H1 (cell line): ENCODE data around the gene ZFP57. TPM values are rescaled to one million over a fixed set of nuclear protein-coding genes. Genes with fewer than 3 reads are reported as not detected.
A peak's percentile ranks its signal among the peaks of the same experiment; 100 is the strongest.

Experiments
- CTCF ChIA-PET: fragments of 300-600 bp; sonication (Branson Sonifier 250); formaldehyde crosslinking; loops from one replicate; lab custom pipeline; 2021; ENCODE audit not compliant: partially characterized antibody; lab: Charles Lee
- POLR2A ChIA-PET: fragments of 300-600 bp; sonication (Branson Sonifier 250); formaldehyde crosslinking; loops from one replicate; lab custom pipeline; 2021; ENCODE audit warnings: inconsistent platforms; ENCODE audit not compliant: partially characterized antibody; lab: Charles Lee
- DNase-seq, 2 experiments: peaks; one replicate each; pipeline versions ENCODE4 v3.0.0 to v3.0.0-alpha.2; 2010 to 2022; ENCODE audit warnings: low spot score in 2 of 2, low read depth in 1 of 2, mixed read lengths in 1 of 2
- FAIRE-seq: peaks from 2 replicates; lab custom pipeline; 2011; peaks lifted over from hg19 to GRCh38; lab: Jason Lieb, UNC
- H2AFZ ChIP-seq: 2 replicates; pipeline ENCODE4 v1.8.1; 2012; ENCODE audit warnings: low read length, inconsistent platforms
- H2AK5ac ChIP-seq: 2 replicates; pipeline ENCODE4 v1.6.1; 2013; ENCODE audit warnings: low read depth, low read length
- H2BK120ac ChIP-seq: replicated peaks from 2 replicates; pipeline ENCODE3; 2013; ENCODE audit warnings: low read depth, low read length, inconsistent platforms
- H2BK12ac ChIP-seq: 2 replicates; pipeline ENCODE4 v1.6.1; 2013; ENCODE audit warnings: low read depth, low read length
- H2BK15ac ChIP-seq: 2 replicates; pipeline ENCODE4 v1.6.1; 2013; ENCODE audit warnings: low read length
- H2BK20ac ChIP-seq: 2 replicates; pipeline ENCODE4 v1.6.1; 2013; ENCODE audit warnings: low read length
- H2BK5ac ChIP-seq: 2 replicates; pipeline ENCODE4 v1.6.1; 2013; ENCODE audit warnings: low read depth, low read length
- H3K14ac ChIP-seq: 2 replicates; pipeline ENCODE4 v1.6.1; 2013; ENCODE audit warnings: inconsistent platforms; ENCODE audit not compliant: insufficient read length
- H3K18ac ChIP-seq: 2 replicates; pipeline ENCODE4 v1.6.1; 2013; ENCODE audit warnings: low read length; ENCODE audit errors: extremely low read depth
- H3K23ac ChIP-seq: 2 replicates; pipeline ENCODE4 v1.6.1; 2013; ENCODE audit warnings: inconsistent platforms; ENCODE audit not compliant: insufficient read length
- H3K23me2 ChIP-seq: 2 replicates; pipeline ENCODE4 v1.6.1; 2013; ENCODE audit warnings: low read depth, low read length
- H3K27ac ChIP-seq: 2 replicates; pipeline ENCODE4 v1.6.1; 2011; ENCODE audit warnings: low read depth, low read length, inconsistent platforms
- H3K27me3 ChIP-seq, 4 experiments: replicated peaks in 1 of 4; 1 replicate in 1 of 4; 2 replicates in 3 of 4; pipeline versions ENCODE4 v1.6.1 to v1.8.1; 2011 to 2013; ENCODE audit warnings: low read length in 3 of 4, mild to moderate bottlenecking in 3 of 4, inconsistent platforms in 2 of 4, mixed read lengths in 2 of 4, moderate library complexity in 1 of 4; ENCODE audit not compliant: control insufficient read depth in 3 of 4, insufficient read depth in 3 of 4; ENCODE audit errors: extremely low read depth in 1 of 4
- H3K36me3 ChIP-seq, 4 experiments: 2 replicates each; pipeline versions ENCODE4 v1.6.1 to v1.8.1; 2011 to 2013; ENCODE audit warnings: mild to moderate bottlenecking in 4 of 4, low read length in 3 of 4, moderate library complexity in 2 of 4, control low read depth in 1 of 4, inconsistent platforms in 1 of 4; ENCODE audit not compliant: insufficient read depth in 4 of 4, control insufficient read depth in 2 of 4
- H3K4ac ChIP-seq: replicated peaks from 2 replicates; pipeline ENCODE3; 2013; ENCODE audit warnings: low read length, low read depth, mixed read lengths, inconsistent platforms; ENCODE audit not compliant: insufficient read length
- H3K4me1 ChIP-seq, 4 experiments: replicated peaks in 1 of 4; 1 replicate in 1 of 4; 2 replicates in 3 of 4; pipeline versions ENCODE4 v1.6.1 to v1.8.1; 2011 to 2013; ENCODE audit warnings: low read length in 3 of 4, inconsistent platforms in 2 of 4, mixed read lengths in 1 of 4; ENCODE audit not compliant: insufficient read depth in 4 of 4, control insufficient read depth in 3 of 4
- H3K4me2 ChIP-seq, 2 experiments: 2 replicates each; pipeline versions ENCODE4 v1.6.1 to v1.8.1; 2011 to 2013; ENCODE audit warnings: low read depth in 2 of 2, low read length in 2 of 2, control low read depth in 1 of 2, inconsistent platforms in 1 of 2, mild to moderate bottlenecking in 1 of 2; ENCODE audit not compliant: insufficient read depth in 1 of 2
- H3K4me3 ChIP-seq, 4 experiments: fragments of 200-600, 300-600 bp in 1 of 4; sonication (generic), shearing (Covaris generic), sonication (Bioruptor Twin) in 1 of 4; 2 replicates each; pipeline versions ENCODE4 v1.5.1 to v1.8.1; 2011 to 2016; ENCODE audit warnings: low read length in 4 of 4, low read depth in 3 of 4, control low read depth in 2 of 4, inconsistent platforms in 2 of 4, mild to moderate bottlenecking in 2 of 4, mixed read lengths in 1 of 4, moderate library complexity in 1 of 4; ENCODE audit not compliant: insufficient read depth in 2 of 4; ENCODE audit errors: extremely low read depth in 1 of 4
- H3K56ac ChIP-seq: replicated peaks from 2 replicates; pipeline ENCODE3; 2013; ENCODE audit warnings: low read depth, mild to moderate bottlenecking, mixed read lengths, low read length, inconsistent platforms; ENCODE audit not compliant: insufficient read length
- H3K79me1 ChIP-seq: 2 replicates; pipeline ENCODE4 v1.6.1; 2013; ENCODE audit warnings: low read depth, low read length, control low read depth
- H3K79me2 ChIP-seq, 2 experiments: 2 replicates each; pipeline versions ENCODE4 v1.6.1 to v1.8.1; 2012 to 2013; ENCODE audit warnings: low read length in 2 of 2, mild to moderate bottlenecking in 2 of 2, inconsistent platforms in 1 of 2; ENCODE audit not compliant: insufficient read depth in 2 of 2, control insufficient read depth in 1 of 2
- H3K9ac ChIP-seq, 4 experiments: replicated peaks in 1 of 4; 1 replicate in 1 of 4; 2 replicates in 3 of 4; pipeline versions ENCODE4 v1.6.1 to v1.8.1; 2011 to 2013; ENCODE audit warnings: low read depth in 3 of 4, low read length in 3 of 4, control low read depth in 2 of 4, mild to moderate bottlenecking in 2 of 4, moderate library complexity in 2 of 4, inconsistent platforms in 1 of 4; ENCODE audit errors: extremely low read depth in 1 of 4
- H3K9me3 ChIP-seq, 2 experiments: 2 replicates each; pipeline versions ENCODE4 v1.6.1 to v1.8.1; 2012 to 2013; ENCODE audit warnings: mild to moderate bottlenecking in 2 of 2, moderate library complexity in 2 of 2, control low read depth in 1 of 2, inconsistent platforms in 1 of 2, low read depth in 1 of 2, low read length in 1 of 2, mixed read lengths in 1 of 2; ENCODE audit not compliant: insufficient read depth in 2 of 2
- H4K20me1 ChIP-seq, 2 experiments: replicated peaks in 1 of 2; 2 replicates each; pipeline versions ENCODE3 to v1.8.1; 2011 to 2013; ENCODE audit warnings: inconsistent platforms in 2 of 2, low read length in 2 of 2, mild to moderate bottlenecking in 1 of 2; ENCODE audit not compliant: insufficient read depth in 2 of 2, control insufficient read depth in 1 of 2
- H4K5ac ChIP-seq: 2 replicates; pipeline ENCODE4 v1.6.1; 2013; ENCODE audit warnings: low read length, low read depth, mixed read lengths, inconsistent platforms; ENCODE audit not compliant: insufficient read length
- H4K8ac ChIP-seq: 2 replicates; pipeline ENCODE4 v1.8.0; 2013; ENCODE audit warnings: mild to moderate bottlenecking, moderate library complexity, low read length, inconsistent platforms; ENCODE audit not compliant: insufficient read depth; ENCODE audit errors: extremely low read depth
- H4K91ac ChIP-seq: replicated peaks from 2 replicates; pipeline ENCODE3; 2013; ENCODE audit warnings: low read length, mixed read lengths, inconsistent platforms; ENCODE audit not compliant: insufficient read length
- KDM5A ChIP-seq: fragments of 200-600 bp; IDR thresholded peaks from 2 replicates; pipeline ENCODE4 v1.7.1; 2012; ENCODE audit warnings: mild to moderate bottlenecking, low read length, inconsistent platforms, mixed read lengths
- POLR2A ChIP-seq, 2 experiments: IDR thresholded peaks; 1 replicate in 1 of 2; 2 replicates in 1 of 2; pipeline ENCODE4 v1.6.1; 2011; ENCODE audit warnings: low read depth in 2 of 2, low read length in 2 of 2, mild to moderate bottlenecking in 2 of 2; ENCODE audit errors: control extremely low read depth in 1 of 2
- POU5F1 ChIP-seq: IDR thresholded peaks from 2 replicates; pipeline ENCODE4 v1.6.1; 2011; ENCODE audit warnings: low read depth, mild to moderate bottlenecking, low read length, moderate library complexity
- SP1 ChIP-seq: IDR thresholded peaks from 2 replicates; pipeline ENCODE4 v1.6.1; 2011; ENCODE audit warnings: low read depth, low read length
- SRF ChIP-seq: IDR thresholded peaks from 2 replicates; pipeline ENCODE4 v1.6.1; 2011; ENCODE audit warnings: mild to moderate bottlenecking, low read depth, low read length, moderate library complexity
- TEAD4 ChIP-seq: IDR thresholded peaks from 2 replicates; pipeline ENCODE4 v1.6.1; 2012; ENCODE audit warnings: low read depth, low read length, inconsistent platforms, mixed read lengths
- WGBS, 2 experiments: shearing (Covaris generic) in 1 of 2; methylation state at CpG; one replicate each; pipeline versions ENCODE4 v1.1.6 to v1.1.7; 2013 to 2015; ENCODE audit warnings: low lambda C conversion rate in 2 of 2, mixed read lengths in 2 of 2, inconsistent platforms in 1 of 2, low coverage in 1 of 2, missing lambda C conversion rate in 1 of 2; ENCODE audit not compliant: insufficient replicate concordance in 2 of 2, insufficient coverage in 1 of 2, insufficient read length in 1 of 2; ENCODE audit errors: extremely low coverage in 1 of 2, missing lambda C conversion rate in 1 of 2; 5-methylcytosine and 5-hydroxymethylcytosine counted together
- polyA plus RNA-seq, 7 experiments: library from polyadenylated mRNA; depleted of rRNA in 3 of 7; stranded (reverse) in 5 of 7; unstranded in 2 of 7; fragments of >200 nt in 5 of 7; fragments of 200-250 nt in 2 of 7; gene quantifications; 1 replicate in 5 of 7; 2 replicates in 1 of 7; 4 replicates in 1 of 7; pipeline versions ENCODE4 v1.2.1 to v1.2.3, GENCODE V29; 2011 to 2013; ENCODE audit warnings: missing spikeins in 2 of 7, mixed read lengths in 2 of 7
- total RNA-seq: library from RNA; stranded (reverse); fragmentation: NEBNext Ultra II Directional; extraction: Animal tissue kit (Norgen Biotek cat#: 25700); gene quantifications from 2 replicates; pipeline ENCODE4 v1.2.1, GENCODE V29; 2021

Gene ZFP57
- total and polyA plus RNA-seq, 2 of the 8 experiments (the other 6 are each of a cell fraction or from before 2014, with no cell fraction given), result 0.85 to 1.2 TPM

DNA sequence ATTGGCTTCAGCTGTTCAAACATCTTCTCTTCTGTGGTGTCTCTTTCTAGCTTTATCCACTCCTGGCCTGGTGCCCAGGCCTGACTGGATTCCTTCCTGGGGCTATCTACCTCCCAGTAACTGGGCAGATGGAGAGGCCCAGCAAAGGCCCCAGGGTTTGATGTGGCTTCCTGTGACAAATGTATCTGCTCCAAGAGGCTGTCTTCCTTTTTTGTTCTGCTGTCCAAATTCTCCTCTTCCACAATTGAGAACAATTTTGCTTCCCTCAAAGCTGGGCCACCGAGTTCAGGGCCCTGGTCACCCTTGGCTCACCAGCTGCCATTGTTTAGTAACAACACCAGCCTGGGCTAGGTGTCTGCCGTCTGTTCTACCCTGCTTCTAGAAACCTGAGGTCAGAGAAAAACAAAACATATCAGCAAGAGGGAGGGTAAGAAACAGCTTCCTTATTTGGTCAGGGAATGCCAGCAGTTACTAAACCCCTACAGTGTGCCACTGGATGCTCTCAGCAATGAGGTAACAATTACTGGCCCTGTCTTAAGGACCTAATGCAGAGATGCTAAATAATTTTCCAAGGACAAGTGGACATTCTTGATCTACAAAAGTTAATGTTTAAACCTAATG is 3.9 kb downstream of the ZFP57 start:
- H3K79me2 ChIP-seq, result no peaks in the 10 kb centered on the region
- H3K23ac ChIP-seq, result no peak overlapping the region
- H2BK12ac ChIP-seq, result peak overlapping the region; percentile 13
- H3K4ac ChIP-seq, result no peak overlapping the region
- H3K27ac ChIP-seq, result 0 out of 2 replicates have a peak overlapping the region, but pooled peaks have one; percentile 19
- WGBS, 2 experiments, result 83% methylated on average over 2 of the region's 2 CpGs; no CpG with 5 or more reads in 1 of the 2 experiments
- H4K8ac ChIP-seq, result no peak overlapping the region
- H3K18ac ChIP-seq, result 0 out of 2 replicates have a peak overlapping the region, but pooled peaks have one; percentile 55
- H2BK15ac ChIP-seq, result no peak overlapping the region
- FAIRE-seq, result peak; percentile 7
- no peaks in the 10 kb centered on the region for H4K20me1 ChIP-seq
- no peak for DNase-seq
- no peak overlapping the region for H2AFZ ChIP-seq
- peaks cover 0 to 3% (median 0%) of the 10 kb centered on the region in 4 experiments; a peak in 1 of 7 replicates for H3K4me1 ChIP-seq
- H3K14ac ChIP-seq, result no peak overlapping the region
- no peaks in the 10 kb centered on the region for H3K27me3 ChIP-seq
- 0 out of 2 replicates have a peak overlapping the region, but pooled peaks have one; percentile 26 for H2BK5ac ChIP-seq
- H2AK5ac ChIP-seq, result 0 out of 2 replicates have a peak overlapping the region, but pooled peaks have one; percentile 11
- H3K4me2 ChIP-seq, result no peak overlapping the region
- POLR2A ChIA-PET, result interaction anchor here (0.9 to 3.8 kb wide), 4 partner anchors 11 to 27 kb away, joined by 3 to 20 read pairs (median 10); no protein-coding TSS in a partner anchor
- no peak overlapping the region for H3K9ac ChIP-seq
- peak overlapping the region; percentile 6; the same call in 1 of the 2 replicates for H2BK20ac ChIP-seq
- peak overlapping the region; percentile 25 for H4K91ac ChIP-seq
- CTCF ChIA-PET, result interaction anchor here (0.6 to 12.7 kb wide), 7 partner anchors 8 to 97 kb away, joined by 3 to 502 read pairs (median 8); partner anchors contain the start of gene MOG
- no peaks in the 10 kb centered on the region; a peak in 1 of 4 replicates for H3K9me3 ChIP-seq
- H4K5ac ChIP-seq, result no peak overlapping the region
- no peak overlapping the region for H3K4me3 ChIP-seq
- TF ChIP-seq SRF, result peak; percentile 90
- peak; percentile 31; the same call in 1 of the 2 replicates for TF ChIP-seq TEAD4
- no peak for TF ChIP-seq KDM5A
- TF ChIP-seq POU5F1, result no peak
- no peak for TF ChIP-seq SP1
- no peak for TF ChIP-seq POLR2A (IDR thresholded peaks at IDR 0.05; ENCODE audit: control extremely low read depth in 1 of 2, low read depth in 2 of 2, low read length in 2 of 2)
- TF ChIP-seq, all 59 proteins: peak for 2
- no peaks in the 10 kb centered on the region for H3K79me1 ChIP-seq
- no peaks in the 10 kb centered on the region; the same call in 1 of the 2 replicates for H3K23me2 ChIP-seq
- H3K56ac ChIP-seq, result no peak overlapping the region
- no peak overlapping the region for H2BK120ac ChIP-seq
- H3K36me3 ChIP-seq, result no peaks in the 10 kb centered on the region
